ENCODE results near the gene TUFT1.

Gene TUFT1

GRCh38 chr1:151539321-151540020, 638 bp upstream of the TUFT1 start:
- DNase-seq, result no peak

GRCh38 chr1:151540982-151541377, 871 bp downstream of the TUFT1 start:
- peak; percentile 72 for DNase-seq

DNA sequence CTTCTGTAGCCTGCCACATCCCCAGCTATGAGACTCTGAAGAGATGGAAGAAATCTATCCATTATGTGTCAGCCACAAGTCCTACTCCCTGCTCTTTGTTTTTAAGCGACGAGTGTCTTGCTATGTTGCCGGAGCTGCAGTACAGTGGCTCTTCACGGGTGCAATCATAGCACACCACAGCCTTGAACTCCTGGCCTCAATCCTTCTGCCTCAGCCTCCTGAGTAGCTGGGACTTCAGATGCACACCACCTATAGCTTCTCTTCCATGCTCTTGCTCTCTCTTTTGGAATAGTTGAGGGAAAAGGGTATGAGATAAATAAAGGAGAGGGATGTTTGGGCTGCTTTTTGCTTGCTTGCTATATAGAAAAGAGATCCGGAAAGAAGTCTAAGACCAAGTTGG, 1.6 kb downstream of the TUFT1 start:
- no peak for DNase-seq

- no peak for DNase-seq
Measured at GRCh38 chr1:151542710-151543129, 2.6 kb downstream of the TUFT1 start.

DNA sequence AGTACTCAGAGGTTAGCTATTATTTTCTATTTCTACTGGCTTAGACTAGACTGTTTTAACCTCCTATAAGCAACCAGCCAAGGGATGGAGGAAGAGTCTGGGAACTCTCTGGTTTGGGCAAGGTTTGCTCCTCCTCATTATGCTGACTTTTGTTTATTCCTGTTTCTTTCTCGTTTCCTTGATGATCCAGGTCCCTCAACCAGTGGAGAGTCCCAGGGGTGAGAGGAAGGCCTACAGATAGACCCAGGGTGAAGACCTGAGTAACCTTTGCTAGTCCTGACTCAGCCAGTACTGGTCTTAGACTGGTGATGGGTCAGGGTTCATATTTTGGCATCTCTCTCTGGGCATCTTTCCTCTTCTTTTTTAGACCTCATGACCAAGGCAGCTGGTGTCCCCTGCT, 5.4 kb downstream of the TUFT1 start:
- DNase-seq, result no peak

GRCh38 chr1:151546011-151546925, 6.2 kb downstream of the TUFT1 start:
- no peak for DNase-seq

- DNase-seq, result peak; percentile 65
Measured at GRCh38 chr1:151547119-151547899, 7.2 kb downstream of the TUFT1 start.

DNA sequence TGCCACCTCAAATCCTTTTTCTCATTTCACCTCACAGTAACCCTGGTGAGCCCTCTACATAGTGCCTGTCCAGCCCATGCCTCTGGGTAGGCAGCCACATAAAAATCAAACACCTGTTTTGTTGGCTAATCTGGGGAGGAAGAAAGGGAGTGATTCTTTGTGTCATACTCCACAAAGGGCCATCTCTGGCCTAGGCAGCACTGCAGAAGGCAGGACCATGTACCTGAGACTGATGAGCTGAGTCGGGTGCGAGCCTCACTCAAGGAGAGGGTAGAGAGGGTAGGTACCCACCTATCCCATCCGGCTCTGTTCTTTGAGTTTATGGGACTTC, 7.8 kb downstream of the TUFT1 start:
- no peak for DNase-seq

DNA sequence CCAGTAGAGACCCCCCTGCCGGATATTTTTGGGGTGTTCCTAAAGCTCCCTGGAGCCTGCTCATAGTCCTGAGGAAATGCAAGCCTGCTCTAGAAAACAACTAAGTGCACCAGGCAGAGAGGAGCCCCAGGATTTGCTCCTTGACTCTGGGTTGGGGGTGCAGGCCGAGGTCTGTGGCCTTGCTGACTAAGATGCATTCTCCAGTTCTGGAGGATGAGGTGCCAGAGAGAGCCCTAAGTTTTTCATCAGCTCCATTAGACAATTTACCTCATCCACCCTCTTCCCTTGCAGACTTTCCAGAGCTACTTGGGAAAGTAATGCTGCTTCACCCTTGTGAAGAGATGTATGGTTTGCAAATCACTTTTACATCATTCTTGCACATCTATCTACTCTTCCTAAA, 9.1 kb downstream of the TUFT1 start:
- DNase-seq, result no peak

DNA sequence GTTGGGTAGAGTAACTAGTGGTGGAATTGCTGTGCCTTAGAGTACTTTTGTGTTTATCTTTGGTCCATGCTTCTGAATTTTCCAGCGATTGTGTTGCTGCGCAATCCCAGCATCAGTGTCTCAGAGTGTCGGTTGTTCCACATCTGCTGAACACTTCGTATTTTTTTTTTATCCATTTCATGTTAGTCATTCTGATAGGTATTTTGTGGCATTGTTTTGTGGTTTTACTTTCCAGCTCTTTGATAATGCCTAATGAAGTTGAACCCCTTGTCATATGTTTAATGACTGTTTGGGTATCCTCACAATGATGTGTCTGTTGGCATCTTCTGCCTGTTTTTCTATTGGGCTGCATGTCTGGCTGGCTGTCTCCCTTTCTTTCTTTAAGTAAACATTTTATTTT, 13.6 kb downstream of the TUFT1 start:
- no peak for DNase-seq

- no peak for DNase-seq
Measured at GRCh38 chr1:151556052-151556451, 15.9 kb downstream of the TUFT1 start.

GRCh38 chr1:151562661-151563060, 22.6 kb downstream of the TUFT1 start:
- DNase-seq, result no peak

- DNase-seq, result no peak
Measured at GRCh38 chr1:151563376-151563775, 23.3 kb downstream of the TUFT1 start.

- peak; percentile 55 for DNase-seq
Measured at GRCh38 chr1:151565502-151566189, 25.5 kb downstream of the TUFT1 start.

- no peak for DNase-seq
Measured at GRCh38 chr1:151568626-151569088, 28.5 kb downstream of the TUFT1 start.

GRCh38 chr1:151570819-151571218, 30.7 kb downstream of the TUFT1 start:
- DNase-seq, result no peak

DNA sequence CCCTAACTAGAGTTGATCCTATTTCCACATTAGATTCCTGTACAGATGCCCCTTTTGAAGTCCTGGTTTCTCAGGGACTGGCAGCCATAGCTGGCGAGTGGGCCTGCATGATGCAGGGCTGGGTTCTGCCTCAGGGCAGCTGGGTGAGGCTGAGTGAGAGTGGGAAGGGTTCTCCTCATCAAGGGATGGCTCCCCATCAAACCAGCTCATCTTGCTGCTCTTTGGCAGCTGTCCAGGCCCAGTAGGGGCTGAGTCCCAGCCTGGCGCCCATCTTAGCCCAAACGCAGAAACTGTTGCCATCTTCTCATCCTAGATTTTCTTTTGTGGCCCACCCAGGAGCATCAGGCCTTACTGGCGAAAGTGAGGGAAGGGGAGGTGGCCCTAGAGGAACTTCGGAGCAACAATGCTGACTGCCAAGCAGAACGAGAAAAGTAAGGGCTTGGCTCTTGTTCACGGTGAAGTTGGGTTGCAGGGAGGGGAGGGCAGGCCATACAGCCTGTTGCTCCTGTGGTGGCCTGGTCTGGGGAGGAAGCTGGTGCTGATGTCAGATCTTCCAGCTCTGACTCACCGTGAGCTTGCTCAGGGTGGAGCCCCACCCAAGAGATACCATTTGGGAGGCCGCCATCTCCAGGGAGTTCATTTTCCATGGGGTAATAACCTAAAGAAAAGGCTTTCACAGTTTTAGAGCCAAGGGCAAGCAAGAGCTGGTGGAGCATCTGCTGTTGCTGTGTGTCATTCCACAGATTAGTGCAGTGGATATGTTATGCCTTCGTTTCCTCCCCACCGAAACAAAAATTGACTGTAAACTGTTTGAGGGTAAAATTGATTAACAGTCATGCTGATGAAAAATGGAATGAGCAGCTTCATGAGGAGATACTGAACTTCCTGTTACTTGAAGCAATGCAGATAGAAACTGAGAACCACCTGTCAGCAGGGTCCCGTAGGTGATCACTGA, 34.7 kb downstream of the TUFT1 start:
- no peak for DNase-seq

DNA sequence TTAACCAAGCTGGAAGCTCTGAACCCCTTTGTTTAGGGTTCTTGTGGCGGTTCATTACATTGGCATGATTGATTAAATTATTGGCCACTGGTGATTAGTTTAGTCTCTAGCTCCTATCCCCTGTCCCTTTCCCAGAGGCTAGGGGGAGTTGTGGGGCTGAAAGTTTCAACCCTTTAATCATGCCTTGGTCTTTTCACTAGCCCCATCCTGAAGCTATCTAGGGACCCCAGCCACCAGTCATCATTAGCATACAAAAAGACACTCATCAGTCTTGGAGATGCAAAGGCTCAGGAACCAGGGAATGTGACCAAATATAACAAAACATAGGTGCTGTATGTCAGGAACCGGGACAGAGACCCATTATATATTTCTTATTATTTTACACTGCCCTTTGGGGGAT, 37.1 kb downstream of the TUFT1 start:
- no peak for DNase-seq

- no peak for DNase-seq
Measured at GRCh38 chr1:151578941-151579340, 38.8 kb downstream of the TUFT1 start.

GRCh38 chr1:151579436-151580225, 39.5 kb downstream of the TUFT1 start:
- no peak for DNase-seq

DNA sequence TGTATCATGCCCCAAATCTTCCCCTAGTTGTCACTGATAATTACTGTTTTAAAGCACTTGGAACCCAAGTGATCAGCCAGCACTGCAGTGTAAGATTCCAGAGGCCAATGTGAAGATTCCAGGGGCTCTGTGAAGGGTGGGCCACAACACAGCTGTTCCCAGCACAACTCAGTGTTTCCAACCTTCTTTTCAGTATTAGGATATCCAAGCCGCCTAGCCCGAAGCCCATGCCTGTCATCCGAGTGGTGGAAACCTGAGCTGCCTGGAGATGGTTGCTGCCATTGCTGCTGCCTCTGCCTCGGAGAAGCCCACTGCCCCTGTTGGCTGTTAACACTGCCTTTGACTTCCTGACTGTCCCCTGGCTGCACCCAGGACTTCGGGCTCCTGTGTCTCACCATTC, 41.3 kb downstream of the TUFT1 start:
- DNase-seq, result no peak
